HL-60/S4 treated with retinoic acid at 250 ng/mL for 4 days and 3 days (cell line): Measurements from ENCODE around the gene PTPRN2.
"Not testable (repeated sequence)": the region's sequence is repeated elsewhere in the genome, so short reads cannot be mapped to it uniquely, and the experiment has no call there.

Source experiments
- in situ Hi-C: fragments of 300-500 bp; cut with MboI; formaldehyde crosslinking; loops from 2 replicates; pipeline ENCODE4 v1.7.0; 2022; ENCODE audit warnings: low sequenced_read_pairs

PTPRN2 gene

DNA sequence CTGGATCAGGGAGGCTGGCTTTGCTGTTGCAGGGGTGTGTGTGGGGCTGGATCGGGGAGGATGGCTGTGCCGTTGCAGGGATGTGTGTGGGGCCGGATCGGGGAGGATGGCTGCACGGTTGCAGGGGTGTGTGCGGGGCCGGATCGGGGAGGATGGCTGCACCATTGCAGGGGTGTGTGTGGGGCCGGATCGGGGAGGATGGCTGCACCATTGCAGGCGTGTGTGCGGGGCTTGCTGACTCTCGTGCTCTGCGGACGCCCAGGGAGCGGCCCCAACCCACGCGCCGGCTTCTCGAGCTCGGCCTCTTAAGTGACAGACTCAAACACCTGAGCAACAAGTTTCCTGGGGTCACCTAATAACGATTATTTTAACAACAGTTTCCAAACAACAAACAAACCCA lies 732.6 kb downstream of the PTPRN2 start:
- in situ Hi-C loops: no loop called here

DNA sequence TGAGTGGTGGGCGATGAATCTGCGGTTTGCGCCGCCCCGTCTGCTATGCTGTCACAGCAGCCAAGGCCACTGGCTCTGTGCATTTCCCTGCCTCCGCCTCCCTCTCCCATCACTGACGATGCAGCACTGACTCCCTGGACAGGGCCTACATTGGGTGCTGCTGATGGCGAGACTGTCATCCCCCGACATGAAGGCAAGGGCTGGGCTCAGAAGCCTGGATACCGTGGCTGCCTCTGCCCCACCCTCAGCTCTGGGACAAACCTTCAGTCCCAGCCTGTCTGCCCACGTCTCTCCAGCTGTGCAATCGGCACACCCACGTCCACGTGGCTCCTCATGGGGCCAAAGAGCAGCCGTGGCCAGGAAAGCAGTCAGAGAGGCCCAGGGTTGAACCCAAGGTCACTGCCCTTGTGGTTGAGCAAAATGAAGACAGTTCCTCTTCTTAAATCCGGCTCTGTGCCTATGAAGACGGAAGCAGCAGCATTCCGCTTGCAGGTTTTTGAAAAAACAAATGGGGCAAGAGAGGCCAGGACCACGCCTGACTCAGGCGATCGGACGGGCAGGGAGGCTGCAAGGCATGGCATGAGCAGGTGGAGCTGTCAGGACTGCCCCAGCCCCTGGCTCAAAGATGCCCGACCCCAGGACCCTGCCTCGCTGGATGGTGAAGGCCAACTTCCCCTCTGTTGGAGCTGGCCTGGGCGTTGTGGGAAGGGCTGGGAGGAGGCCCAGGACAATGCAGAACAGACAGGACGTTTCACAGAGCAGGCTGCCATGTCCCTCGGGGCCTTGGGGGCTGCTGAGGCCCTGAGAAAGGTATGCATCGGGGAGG lies 733.3 kb downstream of the PTPRN2 start:
- in situ Hi-C loops: no loop called here

DNA sequence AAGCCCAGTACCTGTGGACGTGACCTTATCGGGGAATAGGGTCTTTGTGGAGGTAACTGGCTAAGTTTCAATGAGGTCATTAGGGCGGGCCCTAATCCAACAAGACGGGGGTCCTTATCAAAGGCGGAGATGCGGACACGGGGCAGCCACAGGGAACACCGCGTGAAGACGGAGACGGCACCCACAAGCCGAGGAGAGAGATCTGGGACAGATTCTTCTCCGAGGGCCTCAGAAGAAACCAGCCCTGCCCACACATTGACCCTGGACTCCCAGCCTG lies 733.9 kb downstream of the PTPRN2 start:
- in situ Hi-C loops: no loop called here

DNA sequence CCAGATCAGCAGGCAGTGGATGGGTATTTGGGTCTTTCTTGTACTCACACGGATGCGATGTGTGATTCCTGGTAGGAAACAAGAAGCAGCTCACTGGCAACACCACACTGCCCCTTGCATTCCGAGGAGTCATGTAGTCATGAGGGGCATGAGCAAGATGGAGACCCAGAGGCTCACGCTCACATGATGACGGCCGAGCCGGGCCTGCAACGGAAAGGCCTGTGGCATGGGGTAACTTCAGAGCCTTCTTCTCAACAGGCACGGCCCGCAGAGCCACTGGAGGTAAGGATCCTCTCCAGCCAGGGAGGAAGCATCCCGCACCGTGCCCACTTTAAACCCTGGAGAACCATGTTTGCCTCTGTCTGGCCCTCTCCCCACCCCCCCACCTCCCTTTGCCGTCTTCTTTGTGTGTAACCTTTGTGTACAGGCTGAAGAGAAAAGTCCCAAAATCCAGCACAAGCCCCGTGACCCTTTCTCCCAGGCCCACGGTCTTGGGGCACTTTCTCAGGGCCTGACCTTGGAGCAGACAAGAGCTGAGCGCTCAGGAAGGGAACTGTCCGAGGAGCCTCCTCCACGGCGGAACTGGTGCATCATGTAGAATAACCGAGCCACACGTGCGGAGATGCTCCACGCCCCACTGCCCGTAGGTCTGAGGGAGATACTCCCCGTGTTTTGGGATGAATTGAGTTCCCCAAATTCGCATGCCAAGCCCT lies 734.4 kb downstream of the PTPRN2 start:
- in situ Hi-C loops: no loop called here

DNA sequence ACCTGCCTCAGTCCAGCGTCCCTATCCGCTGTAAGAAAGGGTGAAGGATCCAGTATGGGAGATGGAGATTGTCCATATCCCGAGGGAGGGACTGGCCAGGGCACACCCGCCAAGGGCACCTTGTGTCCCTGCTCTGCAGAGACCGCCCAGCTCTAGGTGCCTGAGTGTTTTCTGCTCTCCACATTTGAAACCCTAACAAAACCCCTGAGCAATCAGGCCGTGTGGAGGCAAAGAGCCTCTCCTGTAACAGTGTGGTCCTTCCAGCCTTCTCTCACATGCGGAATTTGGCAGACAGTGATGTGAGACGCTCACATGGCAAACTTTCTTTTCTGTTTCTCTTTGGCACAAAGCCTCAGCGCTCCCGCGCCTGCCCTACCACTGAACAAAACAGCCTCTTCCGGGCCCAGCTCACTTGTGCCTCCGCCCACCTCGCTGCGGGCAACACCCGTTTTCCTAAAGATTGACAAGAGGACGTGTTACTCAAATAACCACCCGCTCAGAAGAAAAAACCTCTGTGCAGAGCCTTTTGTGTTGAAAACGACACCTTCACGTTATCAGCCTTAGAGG lies 736.0 kb downstream of the PTPRN2 start:
- in situ Hi-C loops: no loop called here

GRCh38 chr7:157850481-157851444 lies 736.9 kb downstream of the PTPRN2 start:
- in situ Hi-C loops: no loop called here

- in situ Hi-C loops: no loop called here
These were observed 737.9 kb downstream of the PTPRN2 start for GRCh38 chr7:157849726-157850125.

GRCh38 chr7:157849341-157849596 lies 738.4 kb downstream of the PTPRN2 start:
- in situ Hi-C loops: no loop called here

DNA sequence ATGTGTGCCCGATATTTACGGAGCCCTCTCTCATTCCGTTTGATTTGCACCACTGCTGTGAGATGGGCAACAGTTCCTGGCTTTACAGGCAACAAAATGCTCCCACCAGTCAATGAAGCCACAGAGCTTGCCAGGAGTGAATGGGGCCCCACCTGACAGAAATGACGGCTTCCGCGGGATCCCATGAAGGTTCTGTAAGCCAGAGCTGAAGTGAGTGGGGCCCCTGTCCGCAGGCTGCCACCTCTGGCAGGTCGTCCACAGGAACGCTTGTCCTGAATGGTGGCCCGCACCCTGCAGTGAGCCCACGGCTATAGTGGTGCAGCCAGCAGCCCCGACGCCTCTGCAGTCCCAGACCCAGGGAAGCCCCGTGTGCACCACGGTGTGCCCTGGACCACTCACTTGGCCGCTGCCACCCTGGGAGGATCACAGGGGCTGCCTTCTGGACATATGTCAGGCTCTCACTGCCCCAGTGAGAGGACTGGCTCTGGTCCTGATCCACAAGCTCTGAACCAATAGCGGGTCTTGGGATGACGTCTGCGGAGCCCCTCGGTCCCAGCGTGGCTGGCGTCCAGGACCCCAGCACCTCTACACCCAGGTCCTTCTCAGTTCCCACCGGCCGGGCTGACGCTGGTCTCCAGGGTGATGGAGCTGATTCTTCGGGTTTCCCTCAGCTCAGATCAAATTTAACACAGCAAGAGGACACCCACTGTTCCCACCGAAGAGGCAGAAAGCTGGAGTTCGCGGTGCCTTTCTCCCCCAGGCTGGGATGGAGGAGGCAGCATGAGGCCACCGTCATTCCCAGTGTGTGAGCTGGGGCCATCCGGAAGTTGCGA lies 738.9 kb downstream of the PTPRN2 start:
- in situ Hi-C loops: no loop called here

DNA sequence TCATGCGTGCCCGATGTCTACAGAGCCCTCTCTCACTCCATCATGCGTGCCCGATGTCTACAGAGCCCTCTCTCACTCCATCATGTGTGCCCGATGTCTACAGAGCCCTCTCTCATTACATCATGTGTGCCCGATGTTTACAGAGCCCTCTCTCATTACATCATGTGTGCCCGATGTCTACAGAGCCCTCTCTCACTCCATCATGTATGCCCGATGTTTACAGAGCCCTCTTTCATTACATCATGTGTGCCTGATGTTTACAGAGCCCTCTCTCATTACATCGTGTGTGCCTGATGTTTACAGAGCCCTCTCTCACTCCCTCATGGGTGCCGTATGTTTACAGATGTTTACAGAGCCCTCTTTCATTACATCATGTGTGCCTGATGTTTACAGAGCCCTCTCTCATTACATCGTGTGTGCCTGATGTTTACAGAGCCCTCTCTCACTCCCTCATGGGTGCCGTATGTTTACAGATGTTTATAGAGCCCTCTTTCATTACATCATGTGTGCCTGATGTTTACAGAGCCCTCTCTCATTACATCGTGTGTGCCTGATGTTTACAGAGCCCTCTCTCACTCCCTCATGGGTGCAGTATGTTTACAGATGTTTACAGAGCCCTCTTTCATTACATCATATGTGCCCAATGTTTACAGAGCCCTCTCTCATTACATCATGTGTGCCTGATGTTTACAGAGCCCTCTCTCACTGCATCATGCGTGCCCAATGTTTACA lies 739.7 kb downstream of the PTPRN2 start:
- in situ Hi-C loops: not testable (repeated sequence)

DNA sequence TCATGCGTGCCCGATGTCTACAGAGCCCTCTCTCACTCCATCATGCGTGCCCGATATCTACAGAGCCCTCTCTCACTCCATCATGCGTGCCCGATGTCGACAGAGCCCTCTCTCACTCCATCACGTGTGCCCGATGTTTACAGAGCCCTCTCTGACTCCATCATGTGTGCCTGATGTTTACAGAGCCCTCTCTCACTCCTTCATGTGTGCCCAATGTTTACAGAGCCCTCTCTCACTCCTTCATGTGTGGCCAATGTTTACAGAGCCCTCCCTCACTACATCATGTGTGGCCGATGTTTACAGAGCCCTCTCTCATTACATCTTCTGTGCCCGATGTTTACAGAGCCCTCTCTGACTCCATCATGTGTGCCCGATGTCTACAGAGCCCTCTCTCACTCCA lies 740.9 kb downstream of the PTPRN2 start:
- in situ Hi-C loops: not testable (repeated sequence)

GRCh38 chr7:157846271-157846670 lies 741.4 kb downstream of the PTPRN2 start:
- in situ Hi-C loops: no loop called here

DNA sequence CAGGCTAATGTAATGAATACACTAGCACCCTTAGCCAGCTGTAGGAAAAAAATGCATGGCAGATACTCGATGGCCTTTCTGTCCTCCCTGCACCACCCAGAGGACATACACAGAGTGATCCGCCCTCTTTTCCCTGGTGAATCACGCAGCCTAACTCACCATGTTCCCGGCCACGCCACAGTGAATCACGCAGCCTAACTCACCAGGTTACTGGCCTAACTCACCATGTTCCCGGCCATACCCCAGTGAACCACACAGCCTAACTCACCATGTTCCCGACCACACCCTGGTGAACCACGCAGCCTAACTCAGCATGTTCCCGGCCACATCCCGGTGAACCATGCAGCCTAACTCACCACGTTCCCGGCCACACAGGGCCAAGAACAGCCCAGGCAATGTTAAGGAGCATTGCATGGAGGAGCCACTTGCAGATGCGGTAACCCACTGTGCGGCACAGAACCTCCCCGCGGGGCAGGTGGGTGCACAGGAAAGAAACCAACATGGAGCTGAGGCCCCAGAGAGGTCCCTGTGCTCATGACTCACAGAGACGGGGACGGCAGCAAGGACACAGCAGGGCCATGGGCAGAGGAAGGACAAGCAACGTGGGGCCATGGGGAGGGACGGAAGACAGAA lies 742.3 kb downstream of the PTPRN2 start:
- in situ Hi-C loops: no loop called here

DNA sequence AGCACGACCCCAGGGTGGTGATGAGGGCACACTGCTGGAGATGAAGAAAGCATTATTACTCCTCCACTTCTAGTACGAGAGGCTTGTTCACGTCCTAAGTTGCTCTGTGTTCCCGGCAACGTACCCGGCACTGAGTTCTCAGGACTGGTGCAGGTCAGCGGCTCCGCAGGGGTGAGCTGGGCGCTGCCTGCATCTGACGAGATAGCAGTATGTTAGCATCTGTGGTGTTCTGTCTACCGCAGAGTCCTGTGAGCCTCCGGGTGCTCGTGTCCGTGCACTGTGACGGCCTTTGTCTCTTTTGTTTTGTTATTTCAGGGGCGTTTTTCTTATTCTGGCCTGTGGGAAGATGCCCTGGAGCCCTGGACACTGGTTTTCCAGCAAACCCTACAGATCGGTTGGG lies 743.0 kb downstream of the PTPRN2 start:
- in situ Hi-C loops: no loop called here

GRCh38 chr7:157844141-157844540 lies 743.5 kb downstream of the PTPRN2 start:
- in situ Hi-C loops: no loop called here

- in situ Hi-C loops: no loop called here
These were observed 744.1 kb downstream of the PTPRN2 start for GRCh38 chr7:157843336-157844140.

DNA sequence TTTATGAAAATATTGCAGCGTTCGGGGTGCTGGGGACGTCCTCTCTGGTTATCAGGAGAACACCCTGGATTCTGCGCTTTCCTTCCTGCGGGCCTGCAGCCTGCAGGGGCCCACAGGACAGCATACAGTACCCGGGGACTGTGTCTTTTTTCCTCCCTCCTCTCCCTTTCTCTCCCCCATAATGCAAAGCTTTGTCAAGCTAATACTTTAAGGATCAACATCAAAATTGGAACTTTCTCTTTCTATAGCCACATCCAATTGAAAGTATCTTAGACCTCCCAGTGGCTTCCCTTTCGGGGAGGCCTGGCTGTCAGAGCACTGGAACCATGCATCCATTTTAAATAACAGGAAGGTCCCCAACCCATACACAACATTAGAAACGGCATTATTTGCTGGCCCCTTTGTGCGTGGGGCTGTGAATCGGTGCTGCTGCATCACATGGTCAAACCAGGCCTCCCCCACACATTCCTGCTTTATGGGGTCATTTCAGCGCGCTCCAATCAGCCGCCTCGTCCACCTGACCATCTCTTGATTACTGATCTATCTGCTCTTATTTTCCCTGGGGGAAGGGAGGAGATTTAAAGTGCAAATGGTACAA lies 745.8 kb downstream of the PTPRN2 start:
- in situ Hi-C loops: no loop called here
